Inferior parietal cortex (tissue), 1 donor: ENCODE measurements around the gene ATP9A.

Experiments used
- DNase-seq: peaks from one replicate; pipeline ENCODE4 v3.0.0-alpha.2; 2016; ENCODE audit errors: extremely low spot score

ATP9A gene

DNA sequence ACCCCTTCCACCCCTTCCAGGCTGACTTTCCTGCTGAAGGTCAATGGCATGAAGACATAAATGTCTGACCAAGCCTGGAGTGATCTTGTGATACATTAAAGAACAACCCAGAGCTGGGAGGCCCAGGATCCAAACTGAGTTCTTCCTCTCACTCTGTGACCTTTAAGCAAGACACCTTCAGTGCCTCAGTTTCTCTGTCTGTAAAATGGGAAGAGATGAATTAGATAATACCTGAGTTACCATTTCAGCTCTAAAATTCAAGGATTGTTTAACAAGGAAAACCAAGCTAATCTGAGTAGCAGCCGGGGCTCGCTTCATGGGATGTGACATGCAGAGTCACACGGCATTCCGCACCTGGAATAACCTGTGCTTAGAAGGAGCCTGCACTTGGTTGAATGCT lies 218.7 kb downstream of the ATP9A start:
- no peak for DNase-seq

GRCh38 chr20:51547951-51548350 lies 220.2 kb downstream of the ATP9A start:
- no peak for DNase-seq
